LNCAP (cell line): ENCODE measurements around the gene MAGI2.
A peak's percentile ranks its signal among the peaks of the same experiment; 100 is the strongest.

Source experiments
- CTCF ChIP-seq: fragments of 450-650 bp; IDR thresholded peaks from 2 replicates; pipeline ENCODE4 v1.5.1; 2017; ENCODE audit warnings: mild to moderate bottlenecking

Gene MAGI2

GRCh38 chr7:79185605-79186004 is 267.9 kb downstream of the MAGI2 start:
- TF ChIP-seq CTCF: no peak

GRCh38 chr7:79182283-79182682 is 271.2 kb downstream of the MAGI2 start:
- no peak for TF ChIP-seq CTCF

- no peak for TF ChIP-seq CTCF
Measured at GRCh38 chr7:79180533-79180932, 272.9 kb downstream of the MAGI2 start.

GRCh38 chr7:79176859-79177477 is 276.5 kb downstream of the MAGI2 start:
- peak; percentile 57 for TF ChIP-seq CTCF

DNA sequence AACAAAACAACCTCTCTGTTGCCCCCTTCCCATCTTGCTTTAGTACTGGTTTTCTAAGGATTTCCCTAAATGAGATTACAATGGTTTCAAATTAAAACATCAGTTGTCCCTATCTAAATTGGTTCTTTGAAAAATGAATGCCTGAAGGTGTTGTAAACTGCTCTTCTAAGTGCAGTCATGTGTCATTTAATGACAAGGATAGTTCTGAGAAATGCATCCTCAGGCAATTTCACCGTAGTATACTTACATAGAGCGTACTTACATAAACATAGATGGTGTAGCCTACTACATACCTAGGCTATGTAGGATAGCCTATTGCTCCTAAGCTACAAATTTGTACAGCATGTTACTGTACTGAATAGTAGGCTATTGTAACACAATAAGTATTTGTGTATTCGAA is 278.1 kb downstream of the MAGI2 start:
- TF ChIP-seq CTCF: no peak

DNA sequence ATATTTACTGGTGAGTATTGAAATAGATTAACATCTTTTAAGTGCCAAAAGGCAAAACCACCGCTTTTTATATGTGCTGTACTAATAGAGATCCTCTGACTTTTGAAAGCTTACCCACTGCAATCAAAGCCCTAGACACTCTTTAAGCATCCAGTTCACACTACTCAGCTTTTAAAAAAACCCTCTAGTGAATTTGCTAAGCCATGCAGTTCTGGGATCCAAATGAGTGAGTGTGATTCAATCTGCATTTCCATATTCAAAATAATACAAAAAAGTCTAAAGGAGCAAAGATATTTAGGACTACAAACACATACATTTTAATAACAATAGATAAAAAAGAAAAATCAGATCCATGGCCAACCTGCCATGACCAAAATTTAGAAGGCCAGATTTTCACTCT is 288.2 kb downstream of the MAGI2 start:
- no peak for TF ChIP-seq CTCF

- TF ChIP-seq CTCF: no peak
Measured at GRCh38 chr7:79159040-79159664, 294.3 kb downstream of the MAGI2 start.
